NK-92 (cell line): Measurements from ENCODE around the gene SPPL3.

Source experiments
- DNase-seq: peaks from one replicate; lab custom pipeline; 2025; ENCODE audit not compliant: unreplicated experiment; lab: John Stamatoyannopoulos, UW

Gene SPPL3

GRCh38 chr12:120790114-120790513 is 114.0 kb downstream of the SPPL3 start:
- no peak for DNase-seq

- no peak for DNase-seq
These were observed 116.3 kb downstream of the SPPL3 start for GRCh38 chr12:120787889-120788288.

GRCh38 chr12:120784804-120785203 is 119.4 kb downstream of the SPPL3 start:
- DNase-seq, result no peak

DNA sequence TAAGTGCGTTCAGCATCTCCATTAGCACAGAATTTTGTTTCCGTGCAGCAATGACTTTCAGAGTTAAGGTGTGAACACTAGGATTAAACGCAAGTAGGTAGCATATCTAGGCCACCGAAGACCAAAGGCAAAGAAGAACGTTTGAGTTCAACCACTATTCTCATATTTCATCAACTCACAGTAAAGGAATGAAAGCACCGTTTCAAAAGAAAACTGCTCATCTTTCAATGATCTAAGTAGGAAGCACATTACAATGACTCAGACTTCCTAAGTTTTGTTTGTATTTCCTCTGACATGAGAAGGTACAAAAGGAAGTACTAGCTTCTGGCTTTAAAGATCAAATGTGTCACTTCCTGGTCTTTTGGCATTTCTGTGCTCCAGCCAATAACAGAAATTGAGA is 121.0 kb downstream of the SPPL3 start:
- no peak for DNase-seq

- DNase-seq, result no peak
These were observed 128.2 kb downstream of the SPPL3 start for GRCh38 chr12:120775862-120776552.

DNA sequence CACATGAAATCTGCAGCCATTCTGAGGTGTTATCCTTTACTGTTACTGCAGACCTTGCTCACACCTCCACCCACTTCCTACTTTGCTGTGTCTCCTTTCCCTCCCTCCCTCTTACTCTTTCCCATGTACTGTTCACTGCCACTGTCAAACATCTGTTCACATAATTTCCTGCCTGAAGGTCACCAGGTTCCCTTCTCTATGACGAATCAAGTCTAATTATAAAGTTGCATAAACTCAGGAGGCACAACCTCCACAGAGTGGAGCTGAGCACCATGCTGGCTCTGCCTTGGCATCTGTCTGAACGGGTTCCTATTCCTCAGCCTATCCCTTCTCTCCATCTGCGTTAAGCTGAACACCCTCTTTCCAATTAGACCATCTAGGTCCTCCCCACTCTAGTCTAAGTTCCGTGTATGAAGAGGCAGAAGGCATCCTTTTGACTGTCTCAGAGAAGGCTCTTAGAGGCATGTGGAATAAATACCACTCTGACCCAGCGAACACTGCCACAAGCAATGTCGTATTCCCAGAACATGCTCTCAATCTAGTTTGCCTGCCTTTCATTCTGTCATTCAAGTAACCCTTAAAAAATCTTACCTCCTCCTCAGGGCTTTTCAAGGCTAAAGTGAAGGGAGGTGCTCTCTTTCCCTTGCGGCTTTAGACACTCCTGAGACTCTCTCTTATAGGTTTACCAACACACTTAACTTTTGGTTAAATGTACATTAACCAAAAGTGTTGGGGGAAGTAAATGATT is 129.8 kb downstream of the SPPL3 start:
- no peak for DNase-seq

- DNase-seq, result no peak
These were observed 133.1 kb downstream of the SPPL3 start for GRCh38 chr12:120771097-120771496.

GRCh38 chr12:120767071-120768024 is 136.8 kb downstream of the SPPL3 start:
- no peak for DNase-seq

DNA sequence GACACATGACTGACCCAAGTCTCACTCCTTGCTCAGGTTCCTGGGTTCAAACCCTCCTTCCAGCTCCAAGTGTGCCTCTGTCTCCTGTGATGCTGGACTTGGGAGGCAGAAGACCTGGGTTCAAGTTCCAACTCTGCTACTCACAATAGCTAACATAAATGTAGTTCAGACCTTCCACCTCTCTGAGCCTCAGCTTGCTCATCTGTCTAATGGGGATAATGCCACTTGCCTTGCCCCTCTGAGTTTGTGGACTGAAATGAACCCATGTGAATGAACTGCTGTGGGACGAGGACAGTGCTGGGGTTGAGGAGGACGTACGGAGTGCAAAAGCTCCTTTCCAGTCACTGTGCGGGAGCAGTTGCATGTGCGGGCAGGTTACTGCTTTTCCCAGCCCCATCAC is 137.6 kb downstream of the SPPL3 start:
- no peak for DNase-seq

GRCh38 chr12:120764816-120765215 is 139.3 kb downstream of the SPPL3 start:
- DNase-seq, result no peak

GRCh38 chr12:120763250-120763649 is 140.9 kb downstream of the SPPL3 start:
- DNase-seq, result no peak

- DNase-seq, result no peak
These were observed 142.1 kb downstream of the SPPL3 start for GRCh38 chr12:120762086-120762485.

GRCh38 chr12:120761519-120761934 is 142.6 kb downstream of the SPPL3 start:
- no peak for DNase-seq

- no peak for DNase-seq
These were observed 143.6 kb downstream of the SPPL3 start for GRCh38 chr12:120760349-120761254.

DNA sequence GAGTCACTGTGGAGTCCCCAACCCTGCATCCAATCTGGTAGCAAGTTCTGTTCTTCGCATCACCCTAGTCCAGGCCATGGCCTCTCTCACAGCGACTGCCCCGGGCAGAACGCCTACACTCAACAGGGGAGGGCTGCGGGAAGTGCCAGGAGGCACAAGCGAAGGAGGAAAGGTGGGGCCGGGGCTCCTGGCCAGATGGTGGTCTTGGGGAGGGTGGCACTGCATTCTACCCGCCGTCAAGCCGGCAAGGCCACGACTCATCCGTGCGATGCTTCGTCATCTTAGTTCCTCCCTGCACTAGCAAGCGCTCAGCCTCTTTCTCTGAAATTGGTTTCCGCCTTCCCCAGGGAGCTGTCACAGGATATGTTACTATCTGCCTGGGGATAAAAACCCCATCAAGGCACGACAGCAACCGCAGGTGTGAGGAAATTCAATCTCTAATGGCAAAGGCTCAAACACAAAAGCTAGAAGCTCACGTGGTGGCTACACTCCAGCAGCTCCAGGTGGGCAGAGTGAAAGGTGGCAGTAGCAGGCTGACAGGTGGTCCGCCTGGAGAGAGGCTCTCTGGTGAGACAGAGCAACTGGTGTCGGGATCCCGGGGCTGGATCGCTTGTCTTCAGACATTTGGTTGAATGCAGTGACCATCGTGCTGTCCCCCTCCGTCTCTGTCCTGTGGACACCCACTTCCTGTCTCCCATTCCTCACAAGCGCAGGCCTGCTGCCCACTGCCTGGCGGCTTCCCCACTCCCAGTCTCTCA is 144.4 kb downstream of the SPPL3 start:
- no peak for DNase-seq

DNA sequence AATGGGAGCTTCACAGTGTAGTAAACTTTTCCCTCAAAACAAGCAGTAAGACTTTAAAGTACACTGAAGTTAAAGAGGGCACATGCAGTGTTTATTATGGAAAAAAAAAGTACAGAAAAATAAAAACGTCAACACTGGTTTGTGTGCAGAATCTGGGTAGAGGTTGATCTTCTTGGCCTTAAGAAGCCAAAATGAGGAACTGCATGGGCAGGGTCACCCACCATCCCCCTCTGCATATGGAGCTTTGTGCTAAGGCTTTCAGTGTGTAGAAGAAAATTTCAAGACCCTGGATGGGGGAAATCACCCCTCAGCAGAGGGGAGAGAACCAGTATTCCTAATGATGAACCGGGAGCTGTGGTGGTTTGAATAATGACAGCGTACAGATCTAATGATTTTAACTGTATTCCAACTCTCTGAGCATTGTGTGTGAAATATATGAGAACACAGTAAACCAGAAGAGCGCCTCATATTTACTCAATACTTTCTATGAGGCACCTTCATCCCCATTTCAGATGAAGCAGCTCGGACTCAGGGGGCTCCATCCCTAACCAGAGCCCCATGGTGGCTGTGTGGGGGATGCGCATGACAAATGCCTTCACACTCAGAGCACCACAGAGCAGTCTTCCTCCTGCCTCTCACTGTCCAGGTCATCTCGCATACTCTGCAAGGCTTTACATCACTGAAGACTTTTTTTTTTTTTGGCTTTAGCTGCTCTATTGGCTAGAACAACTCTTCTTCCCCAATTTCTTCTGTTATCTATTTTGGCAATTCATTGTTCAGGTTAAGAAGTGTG is 145.2 kb downstream of the SPPL3 start:
- DNase-seq, result no peak

DNA sequence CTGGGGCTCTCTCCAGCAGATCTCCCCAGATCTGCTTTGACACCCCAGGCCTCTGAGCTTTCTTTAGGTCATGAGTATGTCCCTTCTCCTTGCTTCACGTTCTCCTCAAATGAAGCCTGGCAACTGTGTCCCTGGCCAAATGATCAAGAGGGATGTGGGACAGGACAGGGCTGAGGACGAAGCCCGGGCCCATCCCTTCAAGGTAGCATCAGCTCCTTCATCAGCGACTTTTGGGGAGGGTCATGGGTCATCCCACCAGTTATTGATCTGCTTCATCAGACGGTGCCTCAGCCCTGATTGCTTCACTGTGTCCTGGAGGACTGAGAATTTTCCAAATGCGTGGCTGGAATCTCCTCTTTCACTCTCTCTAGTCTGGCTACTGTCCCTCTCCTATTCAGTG is 146.2 kb downstream of the SPPL3 start:
- DNase-seq, result no peak

- no peak for DNase-seq
These were observed 146.9 kb downstream of the SPPL3 start for GRCh38 chr12:120757226-120757742.

DNA sequence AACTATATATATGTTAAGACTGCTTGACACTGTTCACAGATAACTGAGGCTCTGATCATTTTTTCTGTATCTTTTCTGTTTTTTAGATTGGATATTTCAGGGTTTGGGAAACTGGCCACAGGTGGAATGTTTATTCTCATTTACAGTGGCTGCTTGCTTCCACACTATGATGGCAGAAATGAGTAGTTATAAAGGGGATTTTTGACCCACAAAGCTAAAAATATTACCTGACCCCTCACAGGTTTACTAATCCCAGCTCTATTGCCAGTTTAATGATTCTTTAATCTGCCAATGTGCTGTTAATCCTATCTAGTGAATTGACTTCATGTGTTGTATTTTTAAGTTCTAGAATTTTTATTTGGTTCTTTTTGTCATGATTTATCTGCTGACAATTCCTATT is 148.9 kb downstream of the SPPL3 start:
- no peak for DNase-seq
